Mesenchymal stem cell (in vitro differentiated cells and primary cell): Measurements from ENCODE around the gene LATS2.

ENCODE experiments used
- DNase-seq: peaks from one replicate; pipeline ENCODE4 v3.0.0-alpha.2; 2013
- H2AFZ ChIP-seq: one replicate; pipeline ENCODE4 v1.6.1; 2013; ENCODE audit warnings: low read depth, mild to moderate bottlenecking, control low read depth, inconsistent platforms, low read length, moderate library complexity
- H2AK5ac ChIP-seq: 2 replicates; pipeline ENCODE4 v1.6.1; 2013; ENCODE audit warnings: low read length, moderate library complexity, mild to moderate bottlenecking, inconsistent platforms; ENCODE audit not compliant: severe bottlenecking
- H2BK120ac ChIP-seq: one replicate; pipeline ENCODE4 v1.6.1; 2013; ENCODE audit warnings: low read depth, mild to moderate bottlenecking, inconsistent platforms, low read length, moderate library complexity
- H2BK12ac ChIP-seq, 2 experiments: one replicate each; pipeline ENCODE4 v1.6.1; 2013; ENCODE audit warnings: inconsistent platforms in 2 of 2, low read length in 2 of 2, mild to moderate bottlenecking in 2 of 2, moderate library complexity in 2 of 2, control low read depth in 1 of 2
- H2BK15ac ChIP-seq: one replicate; pipeline ENCODE4 v1.6.1; 2013; ENCODE audit warnings: mild to moderate bottlenecking, low read depth, inconsistent platforms; ENCODE audit not compliant: poor library complexity, severe bottlenecking
- H2BK5ac ChIP-seq: 2 replicates; pipeline ENCODE4 v1.6.1; 2013; ENCODE audit warnings: low read depth, mild to moderate bottlenecking, low read length, control low read depth, inconsistent platforms; ENCODE audit not compliant: poor library complexity, severe bottlenecking
- H3K14ac ChIP-seq, 2 experiments: one replicate each; pipeline ENCODE4 v1.6.1; 2013; ENCODE audit warnings: inconsistent platforms in 2 of 2, low read length in 2 of 2, control low read depth in 1 of 2, mild to moderate bottlenecking in 1 of 2, moderate library complexity in 1 of 2
- H3K18ac ChIP-seq, 2 experiments: one replicate each; pipeline ENCODE4 v1.6.1; 2013; ENCODE audit warnings: inconsistent platforms in 2 of 2, low read length in 2 of 2, control low read depth in 1 of 2, low read depth in 1 of 2, mild to moderate bottlenecking in 1 of 2
- H3K23ac ChIP-seq, 2 experiments: one replicate each; pipeline ENCODE4 v1.6.1; 2013; ENCODE audit warnings: inconsistent platforms in 2 of 2, low read length in 2 of 2, mild to moderate bottlenecking in 2 of 2, moderate library complexity in 2 of 2, control low read depth in 1 of 2
- H3K27ac ChIP-seq: 2 replicates; pipeline ENCODE4 v1.5.1; 2013; ENCODE audit warnings: mild to moderate bottlenecking, moderate library complexity, low read length, control low read depth, inconsistent platforms; ENCODE audit not compliant: poor library complexity, severe bottlenecking
- H3K27me3 ChIP-seq, 2 experiments: 2 replicates each; pipeline versions ENCODE4 v1.6.1 to v1.7.0; 2013; ENCODE audit warnings: low read length in 2 of 2, mild to moderate bottlenecking in 2 of 2, moderate library complexity in 2 of 2, control low read depth in 1 of 2, inconsistent platforms in 1 of 2; ENCODE audit not compliant: control insufficient read depth in 1 of 2, insufficient read depth in 1 of 2
- H3K36me3 ChIP-seq, 2 experiments: 2 replicates each; pipeline versions ENCODE4 v1.6.1 to v1.7.0; 2013; ENCODE audit warnings: low read length in 2 of 2, control low read depth in 1 of 2, inconsistent platforms in 1 of 2, low read depth in 1 of 2, mild to moderate bottlenecking in 1 of 2; ENCODE audit not compliant: insufficient read depth in 2 of 2, control insufficient read depth in 1 of 2
- H3K4ac ChIP-seq, 2 experiments: one replicate each; pipeline ENCODE4 v1.6.1; 2013; ENCODE audit warnings: inconsistent platforms in 2 of 2, low read length in 2 of 2, mild to moderate bottlenecking in 2 of 2, moderate library complexity in 2 of 2, control low read depth in 1 of 2, low read depth in 1 of 2
- H3K4me1 ChIP-seq: 2 replicates; pipeline ENCODE4 v1.6.1; 2013; ENCODE audit warnings: low read depth, low read length, control low read depth; ENCODE audit not compliant: control insufficient read depth, insufficient read depth
- H3K4me2 ChIP-seq: 2 replicates; pipeline ENCODE4 v1.6.1; 2013; ENCODE audit warnings: low read length, mild to moderate bottlenecking, inconsistent platforms; ENCODE audit not compliant: poor library complexity, severe bottlenecking
- H3K4me3 ChIP-seq, 2 experiments: 2 replicates each; pipeline versions ENCODE4 v1.5.1 to v1.7.0; 2013; ENCODE audit warnings: low read length in 2 of 2, mild to moderate bottlenecking in 2 of 2, control low read depth in 1 of 2, low read depth in 1 of 2; ENCODE audit not compliant: insufficient read depth in 1 of 2
- H3K79me1 ChIP-seq: replicated peaks from 2 replicates; pipeline ENCODE4 v1.6.1; 2013; ENCODE audit warnings: mild to moderate bottlenecking, control low read depth, low read length, inconsistent platforms; ENCODE audit not compliant: poor library complexity, severe bottlenecking
- H3K9ac ChIP-seq: 2 replicates; pipeline ENCODE4 v1.7.0; 2013; ENCODE audit warnings: mild to moderate bottlenecking, low read length, moderate library complexity
- H3K9me3 ChIP-seq: 2 replicates; pipeline ENCODE4 v1.7.0; 2013; ENCODE audit warnings: mild to moderate bottlenecking, low read length; ENCODE audit not compliant: control insufficient read depth
- H4K8ac ChIP-seq: one replicate; pipeline ENCODE4 v1.6.1; 2013; ENCODE audit warnings: inconsistent platforms, mild to moderate bottlenecking, low read length, moderate library complexity
- H4K91ac ChIP-seq: one replicate; pipeline ENCODE4 v1.6.1; 2013; ENCODE audit warnings: mild to moderate bottlenecking, low read length, inconsistent platforms
- WGBS: methylation state at CpG from one replicate; pipeline ENCODE4 v1.1.7; 2013; ENCODE audit warnings: mixed read lengths; 5-methylcytosine and 5-hydroxymethylcytosine counted together

The LATS2 gene

DNA sequence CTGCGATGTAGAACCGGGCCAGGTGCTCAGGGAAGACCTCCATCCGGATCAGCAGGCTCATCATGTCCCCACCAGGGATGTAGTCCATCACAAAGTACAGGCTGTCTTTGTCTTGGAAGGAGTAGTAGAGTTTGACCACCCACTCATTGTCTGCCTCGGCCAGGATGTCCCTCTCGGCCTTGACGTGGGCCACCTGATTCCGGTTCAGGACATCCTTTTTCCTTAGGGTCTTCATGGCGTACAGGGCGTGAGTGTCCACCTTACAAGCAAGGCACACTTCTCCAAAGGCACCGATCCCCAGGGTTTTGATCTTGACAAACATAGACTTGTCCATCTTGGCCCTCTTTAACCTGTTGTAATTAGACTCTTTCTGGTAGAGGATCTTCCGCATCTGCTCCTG is 78.0 kb downstream of the LATS2 start:
- H2AFZ ChIP-seq = no peak overlapping the region
- peaks cover 45% of the 10 kb centered on the region for H3K79me1 ChIP-seq
- H2AK5ac ChIP-seq = no peak overlapping the region
- H3K9me3 ChIP-seq = no peaks in the 10 kb centered on the region
- no peak overlapping the region for H3K4me3 ChIP-seq
- H3K4ac ChIP-seq = no peak overlapping the region
- no peaks in the 10 kb centered on the region for H3K4me1 ChIP-seq
- no peak overlapping the region for H2BK5ac ChIP-seq
- H3K27ac ChIP-seq = no peak overlapping the region
- no peak overlapping the region for H2BK120ac ChIP-seq
- H4K91ac ChIP-seq = no peak overlapping the region
- H3K9ac ChIP-seq = no peak overlapping the region
- H3K23ac ChIP-seq = no peak overlapping the region
- no peak overlapping the region for H3K4me2 ChIP-seq
- no peak overlapping the region for H2BK15ac ChIP-seq
- H2BK12ac ChIP-seq = no peak overlapping the region
- WGBS = 99% methylated on average over 10 of the region's 11 CpGs
- H3K14ac ChIP-seq = no peak overlapping the region
- H4K8ac ChIP-seq = peak overlapping the region; percentile 69
- H3K18ac ChIP-seq = peak overlapping the region in 1 of 2 experiments; percentile 21
- DNase-seq = no peak
- no peaks in the 10 kb centered on the region for H3K27me3 ChIP-seq
- H3K36me3 ChIP-seq = peaks cover 64 to 89% of the 10 kb centered on the region in 2 experiments

DNA sequence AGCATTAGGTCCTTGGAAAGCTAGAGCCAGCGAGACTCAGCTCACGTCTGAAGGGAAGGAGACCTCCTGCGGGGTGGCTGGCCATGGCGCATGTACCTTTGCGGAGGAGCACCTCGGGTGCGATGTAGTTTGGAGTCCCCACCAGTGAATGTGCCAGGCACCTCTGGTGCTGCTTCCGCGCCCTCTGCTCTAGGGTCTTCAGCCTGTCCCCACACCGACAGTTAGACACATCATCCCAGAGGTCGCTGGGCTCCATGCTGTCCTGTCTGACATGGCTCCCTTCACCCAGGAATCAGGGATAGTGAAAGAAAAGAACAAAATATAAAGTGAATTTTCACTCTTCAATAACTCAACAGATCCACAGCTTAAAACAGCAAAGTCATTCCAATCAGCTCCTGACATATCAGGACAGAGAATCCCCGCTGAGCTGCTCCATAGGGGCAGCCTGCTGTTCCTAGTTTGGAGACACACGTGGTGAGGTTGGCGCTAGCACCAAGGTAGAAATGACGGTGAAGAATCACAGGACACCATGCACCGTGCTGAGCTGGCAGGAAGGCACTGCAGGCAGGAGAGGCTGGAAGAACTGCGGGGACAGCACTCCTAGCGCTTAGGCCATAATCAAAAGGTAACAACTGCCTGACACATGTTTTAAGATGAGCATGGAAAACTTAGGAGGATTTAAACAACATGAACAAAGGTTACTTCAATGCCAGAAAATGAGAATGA is 79.9 kb downstream of the LATS2 start:
- no peak overlapping the region for H2BK120ac ChIP-seq
- no peak overlapping the region for H2BK5ac ChIP-seq
- no peak overlapping the region for H3K4me2 ChIP-seq
- H3K79me1 ChIP-seq = peaks cover 41% of the 10 kb centered on the region
- H3K23ac ChIP-seq = no peak overlapping the region
- H3K4ac ChIP-seq = no peak overlapping the region
- no peaks in the 10 kb centered on the region for H3K9me3 ChIP-seq
- no peaks in the 10 kb centered on the region for H3K4me1 ChIP-seq
- no peak overlapping the region for H3K14ac ChIP-seq
- H3K27me3 ChIP-seq = no peaks in the 10 kb centered on the region
- 95% methylated on average over 18 of the region's 18 CpGs for WGBS
- H2BK12ac ChIP-seq = no peak overlapping the region
- no peak overlapping the region for H3K4me3 ChIP-seq
- no peak overlapping the region for H4K91ac ChIP-seq
- H3K36me3 ChIP-seq = peaks cover 55 to 87% of the 10 kb centered on the region in 2 experiments
- no peak overlapping the region for H2AFZ ChIP-seq
- H3K9ac ChIP-seq = no peak overlapping the region
- H4K8ac ChIP-seq = no peak overlapping the region
- H3K18ac ChIP-seq = no peak overlapping the region
- no peak overlapping the region for H3K27ac ChIP-seq
- no peak overlapping the region for H2AK5ac ChIP-seq
- no peak overlapping the region for H2BK15ac ChIP-seq
- DNase-seq = no peak

DNA sequence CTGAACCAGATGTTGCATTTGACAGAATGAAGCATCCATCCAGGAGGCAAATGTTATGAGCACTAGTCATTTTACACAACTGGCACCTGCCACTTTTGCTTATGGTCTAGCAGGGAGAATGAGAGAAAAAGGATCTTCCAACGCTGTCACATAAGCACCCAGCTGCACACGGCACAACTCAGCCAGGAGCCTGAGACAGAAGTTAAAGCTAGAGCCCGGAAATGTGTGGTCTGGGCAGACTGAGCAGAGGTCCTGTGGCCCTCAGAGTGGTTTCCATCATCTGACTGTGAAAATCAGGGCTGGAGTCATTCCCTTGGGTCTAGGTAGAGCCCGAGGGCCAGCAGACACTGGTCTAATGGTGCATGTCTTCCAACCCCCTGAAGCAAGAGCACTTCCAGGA is 80.5 kb downstream of the LATS2 start:
- H3K23ac ChIP-seq = no peak overlapping the region
- WGBS = 95% methylated on average over 4 of the region's 4 CpGs

DNA sequence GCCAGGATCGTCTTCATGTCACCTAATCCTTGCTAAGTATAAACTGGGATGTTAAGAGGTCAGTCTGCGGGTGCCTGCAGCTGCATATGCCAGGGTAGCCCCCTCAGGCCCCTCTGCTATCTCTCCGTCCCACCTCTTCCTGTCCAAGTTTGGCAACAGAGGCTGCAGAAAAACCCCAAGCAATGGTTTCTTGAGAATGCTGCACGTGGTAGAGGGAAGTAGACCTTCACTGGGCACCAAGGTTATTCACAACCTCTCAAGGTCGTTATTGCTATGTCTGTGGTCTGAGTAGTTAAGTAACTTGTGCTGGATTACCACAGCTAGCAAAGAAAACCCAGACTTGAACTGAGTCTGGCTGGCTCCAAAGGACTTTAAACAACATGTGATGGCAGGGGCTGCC is 81.0 kb downstream of the LATS2 start:
- Histone ChIP-seq H2BK5ac (no peak overlapping the region), H3K14ac (no peak overlapping the region), H2AK5ac (no peak overlapping the region), H3K9me3 (no peaks in the 10 kb centered on the region), H2BK15ac (no peak overlapping the region), H3K18ac (no peak overlapping the region), H3K36me3 (peaks cover 53 to 86% of the 10 kb centered on the region in 2 experiments), H3K4ac (no peak overlapping the region), H3K4me1 (no peaks in the 10 kb centered on the region), H3K9ac (no peak overlapping the region), H2BK120ac (no peak overlapping the region), H3K4me3 (no peak overlapping the region), H4K91ac (no peak overlapping the region), H3K79me1 (peaks cover 39% of the 10 kb centered on the region), H3K23ac (no peak overlapping the region), H3K27me3 (no peaks in the 10 kb centered on the region), H3K4me2 (no peak overlapping the region), H4K8ac (peak overlapping the region; percentile 41), H3K27ac (no peak overlapping the region), H2BK12ac (no peak overlapping the region), H2AFZ (no peak overlapping the region)
- no peak for DNase-seq
- WGBS = 93% methylated on average over 5 of the region's 5 CpGs

More for the DNA sequence above, 80.5 kb downstream of the LATS2 start:
- H3K9me3 ChIP-seq = no peaks in the 10 kb centered on the region
- no peak overlapping the region for H3K14ac ChIP-seq
- H3K36me3 ChIP-seq = peaks cover 55 to 87% of the 10 kb centered on the region in 2 experiments
- peaks cover 39% of the 10 kb centered on the region for H3K79me1 ChIP-seq
- H3K4ac ChIP-seq = no peak overlapping the region
- DNase-seq = no peak
- no peak overlapping the region for H3K27ac ChIP-seq
- no peak overlapping the region for H3K4me2 ChIP-seq
- no peak overlapping the region for H4K8ac ChIP-seq
- no peak overlapping the region for H2BK5ac ChIP-seq
- no peak overlapping the region for H2BK15ac ChIP-seq
- no peak overlapping the region for H3K4me3 ChIP-seq
- H3K9ac ChIP-seq = no peak overlapping the region
- no peaks in the 10 kb centered on the region for H3K27me3 ChIP-seq
- H4K91ac ChIP-seq = no peak overlapping the region
- H2BK120ac ChIP-seq = no peak overlapping the region
- no peak overlapping the region for H2AFZ ChIP-seq
- H3K4me1 ChIP-seq = no peaks in the 10 kb centered on the region
- no peak overlapping the region for H2BK12ac ChIP-seq
- H2AK5ac ChIP-seq = no peak overlapping the region
- no peak overlapping the region for H3K18ac ChIP-seq
